GM21367 (cell line): ENCODE data around the gene ADSS1.
"Not testable (repeated sequence)": the region's sequence is repeated elsewhere in the genome, so short reads cannot be mapped to it uniquely, and the experiment has no call there.

ENCODE experiments used
- ATAC-seq: cut with Tn5 transposase; IDR thresholded peaks from one replicate; pipeline ENCODE4 v1.9.1; 2021; ENCODE audit not compliant: unreplicated experiment

Gene ADSS1

DNA sequence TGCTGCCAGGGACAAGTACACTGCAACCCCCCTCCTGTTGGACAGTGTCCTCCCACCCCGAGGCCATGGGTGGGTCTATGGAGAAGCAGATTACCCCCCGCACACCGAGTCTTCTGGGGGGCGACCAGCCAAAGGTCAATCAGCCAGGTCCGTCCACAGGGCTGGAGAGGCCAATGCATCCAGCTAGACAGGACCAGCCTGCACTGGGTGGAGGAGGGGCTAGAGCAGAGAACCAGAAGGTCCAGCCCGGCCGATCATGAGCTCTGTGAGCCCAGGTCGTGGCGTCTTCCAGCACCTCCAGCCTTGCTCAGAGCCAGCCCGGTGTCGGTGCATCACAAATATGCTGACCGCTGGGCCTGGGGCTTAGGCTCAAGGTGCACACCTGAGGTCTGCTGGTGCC is 8.2 kb upstream of the ADSS1 start:
- no peak for ATAC-seq

DNA sequence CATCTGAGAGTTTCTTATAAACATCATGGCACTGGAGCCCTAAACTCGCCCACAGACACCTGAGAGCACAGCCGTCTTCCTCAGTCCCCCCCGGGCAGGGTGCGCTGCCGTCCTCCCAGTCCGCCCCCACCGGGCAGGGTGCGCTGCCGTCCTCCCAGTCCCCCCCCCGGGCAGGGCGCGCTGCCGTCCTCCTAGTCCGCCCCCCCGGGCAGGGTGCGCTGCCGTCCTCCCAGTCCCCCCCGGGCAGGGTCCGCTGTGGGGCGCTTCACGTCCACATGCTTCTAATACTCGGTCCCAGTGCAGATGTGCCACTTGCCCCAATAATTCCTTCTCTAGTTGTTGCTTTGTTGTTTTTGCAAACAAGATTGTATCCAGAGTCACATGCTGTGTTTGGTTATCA is 6.9 kb upstream of the ADSS1 start:
- ATAC-seq, result no peak

DNA sequence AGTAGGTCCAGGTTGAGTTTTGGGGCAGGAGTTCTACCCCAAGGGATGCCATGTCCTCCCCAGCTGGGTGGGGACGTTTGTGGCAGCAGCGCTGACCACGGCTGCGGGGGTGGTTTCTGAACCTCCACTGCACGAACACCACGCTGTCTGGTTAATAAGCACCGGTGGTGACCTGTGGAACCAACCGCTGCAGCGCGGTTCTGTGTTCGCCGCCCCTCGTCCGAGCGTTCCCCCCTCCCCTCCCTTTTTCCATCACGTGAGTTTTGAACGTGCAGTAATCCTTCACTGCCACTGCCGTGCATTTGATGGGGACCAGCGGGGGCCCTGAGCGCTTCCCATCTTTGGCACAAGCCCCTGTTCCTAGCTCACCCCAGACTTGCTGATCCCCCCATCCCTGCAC is 6.4 kb upstream of the ADSS1 start:
- no peak for ATAC-seq

- ATAC-seq, result no peak
Observed at GRCh38 chr14:104718147-104718546, 5.9 kb upstream of the ADSS1 start.

DNA sequence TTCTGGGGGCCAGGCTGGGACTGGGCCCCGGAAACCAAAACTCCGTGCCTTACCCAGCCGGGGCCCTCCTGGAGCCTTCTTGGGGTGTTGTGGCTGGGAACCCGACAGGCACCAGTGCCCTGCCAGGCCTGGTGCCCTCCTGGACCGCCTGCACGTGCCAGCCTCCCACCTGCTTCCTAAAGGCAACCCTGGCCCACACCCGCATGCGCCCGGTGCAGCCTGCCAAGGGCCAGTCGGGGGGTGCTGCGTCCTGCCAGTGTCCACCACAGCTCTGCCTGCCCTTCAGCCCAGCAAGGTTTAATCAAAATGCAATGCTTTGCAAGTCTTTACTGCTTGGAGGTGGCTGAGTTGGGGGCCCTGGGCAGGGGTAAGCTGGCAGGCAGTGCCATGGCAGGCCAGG is 5.2 kb upstream of the ADSS1 start:
- no peak for ATAC-seq

- ATAC-seq, result no peak
Observed at GRCh38 chr14:104719343-104719742, 4.7 kb upstream of the ADSS1 start.

DNA sequence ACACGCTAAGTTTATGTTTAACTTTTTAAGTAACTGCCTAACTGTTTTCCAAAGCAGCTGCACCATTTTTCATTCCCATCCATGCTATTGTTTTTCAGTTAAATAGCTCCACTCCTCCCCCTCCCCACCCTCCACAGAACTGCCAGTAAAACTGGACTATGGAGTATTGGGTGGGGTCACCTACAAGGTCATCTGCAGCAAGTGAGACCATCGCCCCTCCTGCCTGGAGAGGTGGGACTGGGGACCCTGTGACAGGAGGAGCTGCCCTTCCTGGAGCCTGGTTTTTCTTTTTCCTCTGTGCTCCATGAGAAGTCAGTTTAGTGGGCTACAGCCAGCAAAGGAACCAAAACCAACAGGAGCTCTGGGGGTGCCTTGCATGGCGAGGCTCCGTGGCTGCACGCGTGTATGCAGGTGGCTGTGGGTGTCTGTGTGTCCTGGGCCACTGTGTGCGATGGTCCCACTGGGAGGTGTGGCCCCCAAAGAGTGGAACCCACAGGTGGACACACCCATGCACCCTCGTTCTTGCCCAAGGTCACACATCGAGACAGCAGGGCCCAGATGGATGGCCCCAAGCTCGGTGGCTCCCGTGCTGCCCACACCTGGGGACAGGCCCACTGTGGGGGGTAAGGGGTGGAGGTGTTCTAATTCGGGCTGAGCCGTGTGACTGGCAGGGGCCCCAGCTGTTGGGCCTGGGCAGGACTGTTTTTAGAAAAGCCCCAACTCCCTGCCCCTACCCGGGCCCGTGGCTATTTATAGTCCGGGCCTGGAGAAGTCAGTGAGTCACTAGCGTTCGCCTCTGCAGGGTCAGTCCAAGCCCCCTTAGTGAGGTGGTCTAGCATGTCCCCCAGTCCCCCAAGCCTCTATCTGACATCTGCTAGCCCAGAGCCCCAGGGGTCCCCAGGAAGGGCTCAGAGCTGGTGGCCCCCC is 2.3 kb upstream of the ADSS1 start:
- no peak for ATAC-seq

- ATAC-seq, result no peak
Observed at GRCh38 chr14:104722938-104723650, 935 bp upstream of the ADSS1 start.

DNA sequence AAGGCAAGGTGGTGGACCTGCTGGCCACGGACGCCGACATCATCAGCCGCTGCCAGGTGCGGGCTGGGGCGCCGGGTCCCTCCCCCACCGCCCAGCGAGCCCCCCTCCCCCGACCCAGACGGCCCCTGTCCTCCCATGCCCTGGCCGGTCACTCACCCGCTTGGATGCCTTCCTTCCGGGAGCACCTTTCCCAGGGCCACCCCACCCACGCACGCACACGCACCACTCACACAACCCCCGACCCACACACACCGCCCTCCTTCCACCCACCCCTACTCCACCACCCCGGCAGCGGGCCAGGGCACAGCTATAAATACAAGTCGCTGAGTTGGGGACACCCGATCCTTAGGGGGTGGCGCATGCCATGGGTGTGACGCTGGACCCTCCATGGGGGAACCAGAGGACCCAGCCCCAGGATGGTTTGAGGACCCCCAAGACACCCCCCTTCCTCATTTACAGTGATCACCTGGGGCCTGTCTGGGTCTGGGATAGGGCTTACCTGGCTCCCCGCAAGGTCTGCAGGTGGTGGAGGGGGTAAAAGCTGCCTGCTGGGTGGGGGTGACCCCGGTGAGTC is 465 bp downstream of the ADSS1 start:
- no peak for ATAC-seq

DNA sequence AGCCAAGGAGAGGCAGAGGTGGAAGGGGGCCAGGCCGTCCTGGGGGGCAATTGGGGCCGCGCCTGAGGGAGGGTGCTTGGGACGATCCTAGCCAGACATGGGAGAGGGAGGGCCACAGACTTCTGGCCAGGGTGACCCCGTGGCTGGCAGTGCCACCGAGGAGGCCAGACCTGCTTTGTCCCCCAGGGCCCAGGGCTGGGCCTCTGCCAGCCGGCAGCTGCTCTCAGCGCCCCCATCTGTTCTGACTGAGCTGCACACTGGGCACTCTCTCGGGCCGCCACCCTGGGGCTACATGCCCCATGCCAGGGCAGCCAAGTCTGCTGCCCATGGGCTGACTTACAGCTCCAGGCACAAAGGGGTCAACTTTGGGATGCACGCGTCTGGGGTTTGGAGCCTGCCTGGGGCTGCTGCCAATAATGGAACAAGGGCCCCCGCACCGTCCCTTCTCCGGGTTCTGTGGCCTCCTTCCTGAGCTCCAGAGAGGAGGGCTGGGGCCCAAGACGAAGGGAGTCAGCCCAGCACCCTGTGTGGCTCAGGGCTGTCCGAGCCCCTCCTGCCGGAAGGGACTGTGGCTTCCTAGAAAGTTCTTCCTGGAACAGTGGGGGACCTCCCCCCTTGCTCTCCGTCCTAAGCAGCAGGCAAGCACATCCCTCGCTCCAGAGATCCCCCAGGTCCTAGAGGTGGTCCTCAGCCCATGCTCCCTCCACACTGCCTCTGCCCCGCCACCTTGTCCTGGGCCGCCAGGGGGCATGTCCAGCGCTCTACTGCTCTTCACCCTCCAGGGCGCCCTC is 1.1 kb downstream of the ADSS1 start:
- ATAC-seq, result no peak

DNA sequence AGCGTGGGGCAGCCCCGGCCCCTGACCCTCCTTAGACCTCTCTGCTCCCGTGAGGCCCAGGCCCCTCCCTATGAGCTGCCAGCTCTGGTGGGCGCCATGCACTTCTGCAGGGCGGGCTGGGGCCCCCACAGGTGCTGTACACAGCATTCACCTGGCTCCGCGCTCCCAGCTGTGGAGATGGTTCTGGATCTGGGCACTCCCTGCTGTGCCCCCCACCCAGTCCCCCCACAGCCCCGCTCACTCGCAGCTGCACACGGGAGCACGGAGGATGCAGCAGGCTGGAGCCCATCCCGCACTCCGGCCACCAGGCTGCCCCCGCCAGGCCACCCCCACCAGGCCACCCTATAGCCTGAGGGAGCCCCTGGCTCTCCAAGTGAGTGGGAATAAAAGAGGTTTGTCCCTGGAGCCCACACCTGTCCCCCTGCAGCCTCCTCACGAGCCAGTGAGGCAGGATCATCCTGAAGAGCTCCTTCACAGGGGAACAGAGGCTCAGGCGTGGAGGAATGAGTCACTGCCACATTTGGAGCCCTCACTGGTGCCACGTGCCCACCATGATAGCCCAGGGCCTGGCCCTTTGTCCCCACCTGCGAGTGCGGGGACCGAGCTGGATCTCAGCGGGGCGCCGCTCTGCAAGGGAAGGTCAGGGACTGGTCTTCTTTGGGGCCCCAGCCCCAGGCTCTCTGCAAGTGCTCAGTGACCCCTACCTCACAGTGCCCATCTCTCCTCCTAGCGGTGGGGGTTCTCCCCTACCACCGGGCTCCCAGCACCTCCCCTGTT is 1.9 kb downstream of the ADSS1 start:
- no peak for ATAC-seq

DNA sequence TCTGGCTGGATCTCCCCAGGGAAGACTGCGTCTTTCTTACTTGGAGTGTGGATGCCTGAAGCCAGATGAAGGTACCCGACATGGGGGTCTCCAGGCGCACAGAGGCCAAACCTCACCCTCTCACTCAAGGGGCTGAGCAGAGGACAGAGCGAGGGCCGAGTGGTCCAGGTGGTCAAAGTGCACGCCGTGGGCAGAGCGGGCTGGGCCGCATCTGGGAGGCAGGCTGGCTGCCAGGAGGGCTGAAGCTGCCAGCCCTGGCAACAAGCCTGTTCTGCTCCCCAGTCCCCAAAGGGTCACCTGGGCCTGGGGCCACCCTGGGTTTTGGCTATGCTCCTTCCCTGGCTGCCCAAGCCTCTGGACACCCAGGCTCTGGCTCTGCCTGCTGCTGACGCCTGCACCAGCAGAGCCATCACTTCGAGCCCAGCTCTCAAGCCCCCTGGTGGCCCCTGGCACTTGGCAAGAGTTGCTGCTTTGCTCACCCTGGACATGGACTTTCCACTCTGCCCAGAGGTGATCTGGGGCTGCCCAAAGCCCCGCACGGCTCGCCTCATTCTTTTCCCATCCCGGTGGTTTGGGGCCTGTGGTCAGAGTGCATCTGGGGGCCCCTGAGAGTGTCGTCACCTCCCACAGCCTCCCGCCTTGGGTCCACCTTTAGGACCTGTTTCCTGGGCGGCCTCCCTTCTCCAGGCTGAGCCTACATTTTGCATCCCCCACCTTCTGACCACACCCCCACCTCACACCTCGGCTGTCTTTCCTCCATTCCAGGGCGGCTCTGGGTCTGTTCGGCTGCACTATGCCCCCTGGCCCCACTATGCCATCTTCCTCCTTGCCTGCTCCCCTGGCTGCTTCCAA is 2.8 kb downstream of the ADSS1 start:
- ATAC-seq, result no peak

DNA sequence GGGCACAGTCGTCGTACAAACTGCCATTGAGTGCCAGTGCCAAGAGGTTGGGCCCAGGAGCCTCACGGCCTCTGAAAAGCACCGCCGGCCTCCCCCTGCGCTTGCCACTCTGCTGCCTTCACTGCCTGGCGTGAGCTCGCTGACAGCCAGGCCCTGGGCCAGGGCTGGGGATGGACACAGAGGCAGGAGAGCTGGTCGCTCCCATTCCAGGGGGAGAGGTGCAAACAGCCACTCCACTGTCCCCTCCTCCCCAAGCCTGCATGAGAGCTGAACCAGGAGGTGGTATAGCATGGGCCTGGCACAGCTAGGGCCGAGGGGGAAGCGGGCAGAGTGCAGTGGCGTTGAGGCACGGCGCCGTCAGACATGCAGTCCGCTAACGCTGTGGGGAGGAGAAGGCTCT is 4.6 kb downstream of the ADSS1 start:
- no peak for ATAC-seq

DNA sequence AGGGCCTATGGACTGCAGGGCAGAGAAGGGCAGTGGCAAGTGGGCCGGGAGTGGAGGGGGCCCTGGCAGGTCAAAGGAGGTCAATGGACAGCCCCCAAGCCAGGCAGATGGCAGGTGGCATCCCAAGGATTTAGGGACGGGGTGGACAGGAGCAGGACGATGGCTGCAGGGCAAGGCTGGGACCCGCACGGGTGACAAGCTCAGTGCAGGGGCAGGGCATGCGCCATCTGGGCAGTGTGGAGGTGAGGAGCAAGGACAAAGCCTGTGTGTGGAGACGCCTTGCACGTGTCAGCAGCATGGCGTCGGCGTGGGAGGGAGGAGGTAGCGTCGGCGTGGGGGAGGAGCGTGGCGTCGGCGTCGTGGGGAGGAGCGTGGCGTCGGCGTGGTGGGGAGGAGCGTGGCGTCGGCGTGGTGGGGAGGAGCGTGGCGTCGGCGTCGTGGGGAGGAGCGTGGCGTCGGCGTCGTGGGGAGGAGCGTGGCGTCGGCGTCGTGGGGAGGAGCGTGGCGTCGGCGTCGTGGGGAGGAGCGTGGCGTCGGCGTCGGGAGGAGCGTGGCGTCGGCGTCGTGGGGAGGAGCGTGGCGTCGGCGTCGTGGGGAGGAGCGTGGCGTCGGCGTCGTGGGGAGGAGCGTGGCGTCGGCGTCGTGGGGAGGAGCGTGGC is 5.3 kb downstream of the ADSS1 start:
- not testable (repeated sequence) for ATAC-seq

DNA sequence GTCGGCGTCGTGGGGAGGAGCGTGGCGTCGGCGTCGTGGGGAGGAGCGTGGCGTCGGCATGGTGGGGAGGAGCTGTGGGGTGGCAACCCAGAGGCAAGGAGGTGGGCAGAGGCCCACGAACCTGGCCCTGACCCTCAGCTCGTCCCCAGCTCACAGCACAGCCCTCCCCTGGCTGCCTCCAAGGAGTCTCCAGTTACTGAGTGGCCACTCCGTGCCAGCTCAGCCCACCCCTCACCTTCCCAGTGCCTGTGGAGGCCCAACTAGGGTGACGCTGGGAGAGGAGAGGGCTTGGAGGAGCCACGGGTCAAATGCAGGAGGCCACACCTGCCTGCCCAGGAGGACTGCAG is 5.8 kb downstream of the ADSS1 start:
- no peak for ATAC-seq

GRCh38 chr14:104730487-104730886 is 6.5 kb downstream of the ADSS1 start:
- ATAC-seq, result no peak

GRCh38 chr14:104731320-104732294 is 7.6 kb downstream of the ADSS1 start:
- no peak for ATAC-seq

GRCh38 chr14:104732355-104732804 is 8.4 kb downstream of the ADSS1 start:
- no peak for ATAC-seq
